Liver (tissue), 3 donors: ENCODE measurements around the gene MYO18B.

Source experiments
- EGR1 ChIP-seq, 2 donors: IDR thresholded peaks; 2 replicates each; pipeline ENCODE4 v1.6.1; 2016 to 2018; ENCODE audit warnings: antibody characterized with exemption in 2 of 2, low read depth in 2 of 2
- GABPA ChIP-seq, 2 donors: IDR thresholded peaks in 1 of 2; conservative IDR thresholded peaks in 1 of 2; 2 replicates each; pipeline ENCODE4 v1.6.1; 2016; ENCODE audit warnings: antibody characterized with exemption in 2 of 2, mild to moderate bottlenecking in 1 of 2, moderate library complexity in 1 of 2
- JUND ChIP-seq, 2 donors: IDR thresholded peaks; 2 replicates each; pipeline ENCODE4 v1.6.1; 2016; ENCODE audit warnings: antibody characterized with exemption in 2 of 2
- NR2F2 ChIP-seq: IDR thresholded peaks from 2 replicates; pipeline ENCODE4 v1.6.1; 2016; ENCODE audit warnings: antibody characterized with exemption
- RAD21 ChIP-seq, 2 donors: IDR thresholded peaks; 2 replicates each; pipeline ENCODE4 v1.6.1; 2016; ENCODE audit warnings: antibody characterized with exemption in 2 of 2, mild to moderate bottlenecking in 2 of 2
- SP1 ChIP-seq: IDR thresholded peaks from 2 replicates; pipeline ENCODE4 v1.6.1; 2018; ENCODE audit warnings: antibody characterized with exemption, mild to moderate bottlenecking
- TAF1 ChIP-seq: conservative IDR thresholded peaks from 2 replicates; pipeline ENCODE4 v1.6.1; 2016; ENCODE audit warnings: antibody characterized with exemption, mild to moderate bottlenecking
- YY1 ChIP-seq: IDR thresholded peaks from 2 replicates; pipeline ENCODE4 v1.6.1; 2016; ENCODE audit warnings: antibody characterized with exemption, mild to moderate bottlenecking
- TF ChIP-seq, protein P1 (sequence below): fragments of 150-350 bp; IDR thresholded peaks from 2 replicates; pipeline ENCODE4 v1.5.1; 2017; ENCODE audit warnings: improper control_type of control experiment, low read depth, low read length; ENCODE audit not compliant: missing input control
- TF ChIP-seq, protein P2 (sequence below): IDR thresholded peaks from 2 replicates; pipeline ENCODE4 v1.6.1; 2016; ENCODE audit warnings: antibody characterized with exemption
- donor health status: healthy.
- donor health status: healthy.

DNA sequence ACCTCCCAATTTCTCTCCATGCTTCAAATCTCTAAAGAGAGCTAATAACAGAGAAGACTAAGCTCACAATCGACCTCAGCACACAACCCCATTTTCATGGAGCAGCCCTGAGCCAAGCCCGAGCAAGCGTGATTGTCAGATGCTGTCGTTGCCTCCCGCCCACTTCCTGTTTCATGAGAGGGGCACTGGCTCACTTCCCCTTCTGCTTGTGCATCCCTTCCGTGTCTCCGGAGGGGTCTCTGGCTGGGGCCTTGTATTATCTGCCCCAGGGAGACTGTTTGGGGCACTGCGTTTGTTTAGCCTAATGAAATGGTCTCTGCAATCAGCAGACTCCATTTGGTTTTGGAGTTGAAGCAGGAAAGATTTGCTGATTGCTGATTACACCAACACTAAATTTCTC is 246.0 kb downstream of the MYO18B start:
- TF ChIP-seq, protein P1, sequence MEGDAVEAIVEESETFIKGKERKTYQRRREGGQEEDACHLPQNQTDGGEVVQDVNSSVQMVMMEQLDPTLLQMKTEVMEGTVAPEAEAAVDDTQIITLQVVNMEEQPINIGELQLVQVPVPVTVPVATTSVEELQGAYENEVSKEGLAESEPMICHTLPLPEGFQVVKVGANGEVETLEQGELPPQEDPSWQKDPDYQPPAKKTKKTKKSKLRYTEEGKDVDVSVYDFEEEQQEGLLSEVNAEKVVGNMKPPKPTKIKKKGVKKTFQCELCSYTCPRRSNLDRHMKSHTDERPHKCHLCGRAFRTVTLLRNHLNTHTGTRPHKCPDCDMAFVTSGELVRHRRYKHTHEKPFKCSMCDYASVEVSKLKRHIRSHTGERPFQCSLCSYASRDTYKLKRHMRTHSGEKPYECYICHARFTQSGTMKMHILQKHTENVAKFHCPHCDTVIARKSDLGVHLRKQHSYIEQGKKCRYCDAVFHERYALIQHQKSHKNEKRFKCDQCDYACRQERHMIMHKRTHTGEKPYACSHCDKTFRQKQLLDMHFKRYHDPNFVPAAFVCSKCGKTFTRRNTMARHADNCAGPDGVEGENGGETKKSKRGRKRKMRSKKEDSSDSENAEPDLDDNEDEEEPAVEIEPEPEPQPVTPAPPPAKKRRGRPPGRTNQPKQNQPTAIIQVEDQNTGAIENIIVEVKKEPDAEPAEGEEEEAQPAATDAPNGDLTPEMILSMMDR: no peak
- TF ChIP-seq YY1: no peak
- TF ChIP-seq GABPA (IDR thresholded peaks at IDR 0.05 in 1 of 2, conservative IDR thresholded peaks at IDR 0.05 in 1 of 2): no peak
- TF ChIP-seq JUND (IDR thresholded peaks at IDR 0.05): no peak
- TF ChIP-seq SP1: no peak
- TF ChIP-seq, protein P2, sequence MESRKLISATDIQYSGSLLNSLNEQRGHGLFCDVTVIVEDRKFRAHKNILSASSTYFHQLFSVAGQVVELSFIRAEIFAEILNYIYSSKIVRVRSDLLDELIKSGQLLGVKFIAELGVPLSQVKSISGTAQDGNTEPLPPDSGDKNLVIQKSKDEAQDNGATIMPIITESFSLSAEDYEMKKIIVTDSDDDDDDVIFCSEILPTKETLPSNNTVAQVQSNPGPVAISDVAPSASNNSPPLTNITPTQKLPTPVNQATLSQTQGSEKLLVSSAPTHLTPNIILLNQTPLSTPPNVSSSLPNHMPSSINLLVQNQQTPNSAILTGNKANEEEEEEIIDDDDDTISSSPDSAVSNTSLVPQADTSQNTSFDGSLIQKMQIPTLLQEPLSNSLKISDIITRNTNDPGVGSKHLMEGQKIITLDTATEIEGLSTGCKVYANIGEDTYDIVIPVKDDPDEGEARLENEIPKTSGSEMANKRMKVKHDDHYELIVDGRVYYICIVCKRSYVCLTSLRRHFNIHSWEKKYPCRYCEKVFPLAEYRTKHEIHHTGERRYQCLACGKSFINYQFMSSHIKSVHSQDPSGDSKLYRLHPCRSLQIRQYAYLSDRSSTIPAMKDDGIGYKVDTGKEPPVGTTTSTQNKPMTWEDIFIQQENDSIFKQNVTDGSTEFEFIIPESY: no peak
- no peak for TF ChIP-seq RAD21 (IDR thresholded peaks at IDR 0.05)
- no peak for TF ChIP-seq EGR1 (IDR thresholded peaks at IDR 0.05; ENCODE audit: low read depth in 2 of 2)
- no peak for TF ChIP-seq NR2F2
- TF ChIP-seq TAF1: no peak
